K562 (cell line): ENCODE measurements around the gene HEMGN. TPM values are rescaled to one million over a fixed set of nuclear protein-coding genes. Genes with fewer than 3 reads are reported as not detected.

Source experiments
- BRD4 ChIP-seq: fragments of 200-600 bp; sonication (generic); IDR thresholded peaks from 2 replicates; pipeline ENCODE4 v1.6.1; 2017; ENCODE audit warnings: inconsistent platforms
- MAFG ChIP-seq: fragments of 450-650 bp; conservative IDR thresholded peaks from 2 replicates; pipeline ENCODE4 v1.6.1; 2016; ENCODE audit warnings: missing genetic modification characterization, missing compliant biosample characterization
- MCM3 ChIP-seq: fragments of 450-650 bp; IDR thresholded peaks from 2 replicates; pipeline ENCODE4 v1.6.1; 2016
- NCOA2 ChIP-seq, 2 experiments: fragments of 450-650 bp; IDR thresholded peaks; 2 replicates each; pipeline ENCODE4 v1.6.1; 2018; ENCODE audit warnings: mild to moderate bottlenecking in 2 of 2, moderate library complexity in 1 of 2; ENCODE audit not compliant: partially characterized antibody in 2 of 2
- PHB2 ChIP-seq: fragments of 450-650 bp; IDR thresholded peaks from 2 replicates; pipeline ENCODE4 v1.6.1; 2017; ENCODE audit warnings: low read depth
- SP2 ChIP-seq: IDR thresholded peaks from 2 replicates; pipeline ENCODE4 v1.6.1; 2011; ENCODE audit warnings: mild to moderate bottlenecking, low read depth, low read length, moderate library complexity; ENCODE audit not compliant: poor library complexity, severe bottlenecking; ENCODE audit errors: extremely low read depth
- TCF7 ChIP-seq: sonication (generic); IDR thresholded peaks from 2 replicates; pipeline ENCODE4 v1.6.1; 2016; ENCODE audit warnings: antibody characterized with exemption, borderline replicate concordance
- ZNF197 ChIP-seq: fragments of 200-800 bp; sonication (Bioruptor generic); IDR thresholded peaks from 2 replicates; pipeline ENCODE4 v1.6.1; 2016; ENCODE audit warnings: low read depth, missing genetic modification characterization, missing compliant biosample characterization
- ZNF436 ChIP-seq: fragments of 250-450, 450-650 bp; sonication (Bioruptor Pico); formaldehyde crosslinking; IDR thresholded peaks from 2 replicates; pipeline ENCODE4 v1.7.0; 2020; ENCODE audit warnings: mild to moderate bottlenecking
- ZNF785 ChIP-seq: fragments of 250-450 bp; sonication (Bioruptor Pico); IDR thresholded peaks from 2 replicates; pipeline ENCODE4 v1.4.0; 2020; ENCODE audit warnings: mild to moderate bottlenecking
- polyA plus RNA-seq, 8 experiments: library from polyadenylated mRNA; depleted of rRNA in 4 of 8; stranded (reverse) in 5 of 8; unstranded in 3 of 8; fragments of >200 nt; fragmentation: Nextera tagmentation in 2 of 8; fragmentation: Illumina TruSeq in 1 of 8; extraction: Ambion mirVana in 2 of 8; extraction: Trizol in 1 of 8; gene quantifications; 2 replicates each; pipeline versions ENCODE4 v1.2.1 to v1.2.3, GENCODE V29; 2011 to 2014; ENCODE audit warnings: inconsistent platforms in 1 of 8, missing spikeins in 1 of 8
- total RNA-seq, 7 experiments: library from RNA; depleted of rRNA in 6 of 7; stranded (reverse); fragments of >200 nt in 6 of 7; fragmentation: Illumina TruSeq in 2 of 7; extraction: Trizol in 2 of 7; gene quantifications; 2 replicates each; pipeline versions ENCODE4 v1.2.1 to v1.2.3, GENCODE V29; 2011 to 2021; ENCODE audit warnings: low replicate concordance in 1 of 7
- TF ChIP-seq, protein P1 (sequence below): fragments of 250-450 bp; sonication (Bioruptor Pico); IDR thresholded peaks from 2 replicates; pipeline ENCODE4 v1.4.0; 2020; ENCODE audit warnings: mild to moderate bottlenecking, moderate library complexity
- TF ChIP-seq, protein P2 (sequence below): fragments of 450-650 bp; formaldehyde crosslinking; IDR thresholded peaks from 2 replicates; pipeline ENCODE4 v1.4.0; 2020; ENCODE audit warnings: mild to moderate bottlenecking, moderate library complexity
- TF ChIP-seq, protein P3 (sequence below), 2 experiments: IDR thresholded peaks; 2 replicates each; pipeline ENCODE4 v1.6.1; 2011; ENCODE audit warnings: borderline replicate concordance in 1 of 2, control low read depth in 1 of 2, low read depth in 1 of 2, low read length in 1 of 2, mild to moderate bottlenecking in 1 of 2, mixed read lengths in 1 of 2, moderate library complexity in 1 of 2; ENCODE audit not compliant: insufficient read depth in 1 of 2, insufficient read length in 1 of 2, poor library complexity in 1 of 2, severe bottlenecking in 1 of 2; ENCODE audit errors: extremely low read depth in 1 of 2
- TF ChIP-seq, protein P4 (sequence below): sonication (generic); formaldehyde crosslinking; IDR thresholded peaks from 2 replicates; pipeline ENCODE4 v1.8.1; 2022; ENCODE audit warnings: missing genetic modification reagents
- TF ChIP-seq, protein P5 (sequence below): IDR thresholded peaks from 3 replicates; pipeline ENCODE4 v1.6.1; 2011; ENCODE audit warnings: borderline replicate concordance, mild to moderate bottlenecking, moderate library complexity; ENCODE audit not compliant: insufficient read length; ENCODE audit errors: extremely low read depth

Gene HEMGN
- total and polyA plus RNA-seq, 9 of the 15 experiments (the other 6 are each of a cell fraction or from before 2014, with no cell fraction given): 56.3 to 258 (median 137) TPM

DNA sequence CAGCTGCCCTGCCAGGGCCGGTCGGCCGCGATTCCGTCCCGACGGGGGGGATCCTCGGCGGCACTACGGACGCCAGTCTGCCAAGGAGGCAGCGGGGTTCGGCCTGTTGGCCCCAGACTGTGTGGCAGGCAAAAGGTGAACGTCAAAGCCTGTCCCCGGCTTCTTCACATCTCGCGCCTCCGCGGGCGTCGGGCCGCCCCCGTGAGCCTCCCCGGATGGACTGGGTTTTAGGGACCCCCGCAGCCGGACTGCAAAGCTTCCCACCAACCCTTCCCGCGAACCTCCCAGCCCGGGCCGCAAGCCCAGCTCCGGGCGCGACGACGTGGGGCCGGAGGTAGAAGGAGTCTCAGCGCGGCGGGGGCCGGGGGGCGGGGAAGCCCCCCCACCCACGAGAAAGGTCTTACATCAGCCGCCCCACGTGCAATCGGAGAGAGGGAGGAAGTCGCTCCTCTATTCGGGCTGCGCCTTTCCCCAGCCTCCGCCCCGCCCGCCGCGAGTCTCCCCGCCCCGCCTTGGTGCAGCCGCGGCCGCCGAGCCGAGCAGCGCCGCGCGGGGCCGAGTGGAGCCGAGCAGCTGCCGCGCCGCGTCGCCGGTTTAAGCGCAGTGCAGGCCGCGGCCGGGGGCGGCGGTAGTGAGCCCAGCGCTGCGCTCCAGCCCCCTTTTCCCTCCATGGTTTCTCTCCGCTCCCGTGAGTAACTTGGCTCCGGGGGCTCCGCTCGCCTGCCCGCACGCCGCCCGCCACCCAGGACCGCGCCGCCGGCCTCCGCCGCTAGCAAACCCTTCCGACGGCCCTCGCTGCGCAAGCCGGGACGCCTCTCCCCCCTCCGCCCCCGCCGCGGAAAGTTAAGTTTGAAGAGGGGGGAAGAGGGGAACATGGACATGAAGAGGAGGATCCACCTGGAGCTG lies 45.0 kb upstream of the HEMGN start, which contains the start of gene ANP32B (continued):
- TF ChIP-seq, protein P1, sequence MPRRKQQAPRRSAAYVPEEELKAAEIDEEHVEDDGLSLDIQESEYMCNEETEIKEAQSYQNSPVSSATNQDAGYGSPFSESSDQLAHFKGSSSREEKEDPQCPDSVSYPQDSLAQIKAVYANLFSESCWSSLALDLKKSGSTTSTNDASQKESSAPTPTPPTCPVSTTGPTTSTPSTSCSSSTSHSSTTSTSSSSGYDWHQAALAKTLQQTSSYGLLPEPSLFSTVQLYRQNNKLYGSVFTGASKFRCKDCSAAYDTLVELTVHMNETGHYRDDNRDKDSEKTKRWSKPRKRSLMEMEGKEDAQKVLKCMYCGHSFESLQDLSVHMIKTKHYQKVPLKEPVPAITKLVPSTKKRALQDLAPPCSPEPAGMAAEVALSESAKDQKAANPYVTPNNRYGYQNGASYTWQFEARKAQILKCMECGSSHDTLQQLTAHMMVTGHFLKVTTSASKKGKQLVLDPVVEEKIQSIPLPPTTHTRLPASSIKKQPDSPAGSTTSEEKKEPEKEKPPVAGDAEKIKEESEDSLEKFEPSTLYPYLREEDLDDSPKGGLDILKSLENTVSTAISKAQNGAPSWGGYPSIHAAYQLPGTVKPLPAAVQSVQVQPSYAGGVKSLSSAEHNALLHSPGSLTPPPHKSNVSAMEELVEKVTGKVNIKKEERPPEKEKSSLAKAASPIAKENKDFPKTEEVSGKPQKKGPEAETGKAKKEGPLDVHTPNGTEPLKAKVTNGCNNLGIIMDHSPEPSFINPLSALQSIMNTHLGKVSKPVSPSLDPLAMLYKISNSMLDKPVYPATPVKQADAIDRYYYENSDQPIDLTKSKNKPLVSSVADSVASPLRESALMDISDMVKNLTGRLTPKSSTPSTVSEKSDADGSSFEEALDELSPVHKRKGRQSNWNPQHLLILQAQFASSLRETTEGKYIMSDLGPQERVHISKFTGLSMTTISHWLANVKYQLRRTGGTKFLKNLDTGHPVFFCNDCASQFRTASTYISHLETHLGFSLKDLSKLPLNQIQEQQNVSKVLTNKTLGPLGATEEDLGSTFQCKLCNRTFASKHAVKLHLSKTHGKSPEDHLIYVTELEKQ (CRISPR knock-in tag): no peak
- no peak for TF ChIP-seq ZNF436 (CRISPR knock-in tag)
- TF ChIP-seq MCM3: no peak
- TF ChIP-seq, protein P2, sequence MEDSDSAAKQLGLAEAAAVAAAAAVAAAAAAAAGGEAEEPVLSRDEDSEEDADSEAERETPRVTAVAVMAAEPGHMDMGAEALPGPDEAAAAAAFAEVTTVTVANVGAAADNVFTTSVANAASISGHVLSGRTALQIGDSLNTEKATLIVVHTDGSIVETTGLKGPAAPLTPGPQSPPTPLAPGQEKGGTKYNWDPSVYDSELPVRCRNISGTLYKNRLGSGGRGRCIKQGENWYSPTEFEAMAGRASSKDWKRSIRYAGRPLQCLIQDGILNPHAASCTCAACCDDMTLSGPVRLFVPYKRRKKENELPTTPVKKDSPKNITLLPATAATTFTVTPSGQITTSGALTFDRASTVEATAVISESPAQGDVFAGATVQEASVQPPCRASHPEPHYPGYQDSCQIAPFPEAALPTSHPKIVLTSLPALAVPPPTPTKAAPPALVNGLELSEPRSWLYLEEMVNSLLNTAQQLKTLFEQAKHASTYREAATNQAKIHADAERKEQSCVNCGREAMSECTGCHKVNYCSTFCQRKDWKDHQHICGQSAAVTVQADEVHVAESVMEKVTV (CRISPR knock-in tag): peak; percentile 43; the same call in 1 of the 2 replicates
- no peak for TF ChIP-seq NCOA2 (IDR thresholded peaks at IDR 0.05; ENCODE audit: partially characterized antibody in 2 of 2)
- no peak for TF ChIP-seq TCF7
- TF ChIP-seq, protein P3, sequence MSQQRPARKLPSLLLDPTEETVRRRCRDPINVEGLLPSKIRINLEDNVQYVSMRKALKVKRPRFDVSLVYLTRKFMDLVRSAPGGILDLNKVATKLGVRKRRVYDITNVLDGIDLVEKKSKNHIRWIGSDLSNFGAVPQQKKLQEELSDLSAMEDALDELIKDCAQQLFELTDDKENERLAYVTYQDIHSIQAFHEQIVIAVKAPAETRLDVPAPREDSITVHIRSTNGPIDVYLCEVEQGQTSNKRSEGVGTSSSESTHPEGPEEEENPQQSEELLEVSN (IDR thresholded peaks at IDR 0.05; ENCODE audit: borderline replicate concordance in 1 of 2, extremely low read depth in 1 of 2, insufficient read depth in 1 of 2, insufficient read length in 1 of 2, low read depth in 1 of 2, low read length in 1 of 2, poor library complexity in 1 of 2, severe bottlenecking in 1 of 2): peak; percentile 90 to 99
- no peak for TF ChIP-seq SP2
- peak; percentile 94 for TF ChIP-seq BRD4
- TF ChIP-seq MAFG (tag): no peak
- no peak for TF ChIP-seq ZNF785 (CRISPR knock-in tag)
- TF ChIP-seq, protein P4, sequence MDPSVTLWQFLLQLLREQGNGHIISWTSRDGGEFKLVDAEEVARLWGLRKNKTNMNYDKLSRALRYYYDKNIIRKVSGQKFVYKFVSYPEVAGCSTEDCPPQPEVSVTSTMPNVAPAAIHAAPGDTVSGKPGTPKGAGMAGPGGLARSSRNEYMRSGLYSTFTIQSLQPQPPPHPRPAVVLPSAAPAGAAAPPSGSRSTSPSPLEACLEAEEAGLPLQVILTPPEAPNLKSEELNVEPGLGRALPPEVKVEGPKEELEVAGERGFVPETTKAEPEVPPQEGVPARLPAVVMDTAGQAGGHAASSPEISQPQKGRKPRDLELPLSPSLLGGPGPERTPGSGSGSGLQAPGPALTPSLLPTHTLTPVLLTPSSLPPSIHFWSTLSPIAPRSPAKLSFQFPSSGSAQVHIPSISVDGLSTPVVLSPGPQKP (CRISPR knock-in tag): no peak
- TF ChIP-seq ZNF197 (CRISPR knock-in tag): no peak
- no peak for TF ChIP-seq PHB2
- TF ChIP-seq, protein P5, sequence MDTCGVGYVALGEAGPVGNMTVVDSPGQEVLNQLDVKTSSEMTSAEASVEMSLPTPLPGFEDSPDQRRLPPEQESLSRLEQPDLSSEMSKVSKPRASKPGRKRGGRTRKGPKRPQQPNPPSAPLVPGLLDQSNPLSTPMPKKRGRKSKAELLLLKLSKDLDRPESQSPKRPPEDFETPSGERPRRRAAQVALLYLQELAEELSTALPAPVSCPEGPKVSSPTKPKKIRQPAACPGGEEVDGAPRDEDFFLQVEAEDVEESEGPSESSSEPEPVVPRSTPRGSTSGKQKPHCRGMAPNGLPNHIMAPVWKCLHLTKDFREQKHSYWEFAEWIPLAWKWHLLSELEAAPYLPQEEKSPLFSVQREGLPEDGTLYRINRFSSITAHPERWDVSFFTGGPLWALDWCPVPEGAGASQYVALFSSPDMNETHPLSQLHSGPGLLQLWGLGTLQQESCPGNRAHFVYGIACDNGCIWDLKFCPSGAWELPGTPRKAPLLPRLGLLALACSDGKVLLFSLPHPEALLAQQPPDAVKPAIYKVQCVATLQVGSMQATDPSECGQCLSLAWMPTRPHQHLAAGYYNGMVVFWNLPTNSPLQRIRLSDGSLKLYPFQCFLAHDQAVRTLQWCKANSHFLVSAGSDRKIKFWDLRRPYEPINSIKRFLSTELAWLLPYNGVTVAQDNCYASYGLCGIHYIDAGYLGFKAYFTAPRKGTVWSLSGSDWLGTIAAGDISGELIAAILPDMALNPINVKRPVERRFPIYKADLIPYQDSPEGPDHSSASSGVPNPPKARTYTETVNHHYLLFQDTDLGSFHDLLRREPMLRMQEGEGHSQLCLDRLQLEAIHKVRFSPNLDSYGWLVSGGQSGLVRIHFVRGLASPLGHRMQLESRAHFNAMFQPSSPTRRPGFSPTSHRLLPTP: no peak
